ENCODE data around the gene ANTXR2.

The ANTXR2 gene

GRCh38 chr4:80069837-80070731, 2.9 kb downstream of the ANTXR2 start:
- no peak for TF ChIP-seq CTCF (IDR thresholded peaks at IDR 0.05)
- Histone ChIP-seq H3K27ac (peak overlapping the region; percentile 15 to 35), H3K4me3 (peak overlapping the region; percentile 90)
- DNase-seq (ENCODE audit: low spot score): no peak

- TF ChIP-seq CTCF (IDR thresholded peaks at IDR 0.05): no peak
- peak overlapping the region; percentile 90 for H3K4me3 ChIP-seq
- peak overlapping the region in 1 of 2 donors; percentile 35 for H3K27ac ChIP-seq
- DNase-seq (ENCODE audit: low spot score): no peak
Measured at GRCh38 chr4:80069108-80069836, 3.8 kb downstream of the ANTXR2 start.

GRCh38 chr4:80065601-80066000, 7.4 kb downstream of the ANTXR2 start:
- no peak for DNase-seq (ENCODE audit: low spot score)
- Histone ChIP-seq H3K27ac (no peak overlapping the region), H3K4me3 (no peak overlapping the region)
- TF ChIP-seq CTCF (IDR thresholded peaks at IDR 0.05): no peak

GRCh38 chr4:80062527-80062926, 10.5 kb downstream of the ANTXR2 start:
- Histone ChIP-seq H3K27ac (no peak overlapping the region), H3K4me3 (no peak overlapping the region)
- no peak for TF ChIP-seq CTCF (IDR thresholded peaks at IDR 0.05)
- no peak for DNase-seq (ENCODE audit: low spot score)

GRCh38 chr4:80060804-80061203, 12.2 kb downstream of the ANTXR2 start:
- no peak for TF ChIP-seq CTCF (IDR thresholded peaks at IDR 0.05)
- no peak overlapping the region for H3K27ac ChIP-seq
- DNase-seq (ENCODE audit: low spot score): no peak
- no peak overlapping the region for H3K4me3 ChIP-seq

GRCh38 chr4:80058740-80059139, 14.3 kb downstream of the ANTXR2 start:
- no peak overlapping the region for H3K4me3 ChIP-seq
- H3K27ac ChIP-seq: no peak overlapping the region
- DNase-seq (ENCODE audit: low spot score): no peak
- TF ChIP-seq CTCF (IDR thresholded peaks at IDR 0.05): no peak

Data from coronary artery (tissue), 2 donors.